ENCODE results near the gene TUB. TPM values are rescaled to one million over a fixed set of nuclear protein-coding genes. Genes with fewer than 3 reads are reported as not detected.

Gene TUB
- total RNA-seq, 2 experiments from 2014 or later, result not detected

DNA sequence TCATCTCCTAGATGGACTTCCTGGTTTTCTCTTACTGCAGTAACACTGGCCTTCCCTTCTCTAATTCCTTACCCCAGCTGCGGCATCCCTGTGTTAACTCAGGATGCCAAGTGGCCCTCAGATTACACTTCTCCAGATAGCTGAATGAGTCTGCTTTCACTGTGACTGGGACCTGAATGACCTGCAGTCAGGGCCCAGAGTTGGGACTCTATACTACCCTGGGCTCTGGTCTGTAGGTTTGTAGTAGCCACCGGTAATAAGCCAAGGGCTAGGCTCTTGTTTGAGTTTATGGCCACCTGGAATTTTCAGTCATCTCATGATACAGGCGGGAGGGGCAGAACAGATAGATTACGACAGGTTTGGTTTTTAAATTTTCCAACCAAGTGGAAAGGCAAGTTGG lies 24.1 kb downstream of the TUB start:
- Mint-ChIP-seq H3K4me1 (ENCODE audit: low read depth) (no peaks in the 10 kb centered on the region), H3K36me3 (ENCODE audit: low read depth) (no peaks in the 10 kb centered on the region), H3K9me3 (ENCODE audit: insufficient read depth) (no peaks in the 10 kb centered on the region), H3K27ac (no peak overlapping the region), H3K4me3 (no peak overlapping the region), H3K27me3 (ENCODE audit: low read depth) (no peaks in the 10 kb centered on the region)
- POLR2A ChIA-PET, result no interaction called here
- CTCF ChIA-PET, result interaction anchor here (1.3 kb wide), 1 partner anchor 99 kb away, joined by 5 read pairs; no protein-coding TSS in a partner anchor
- ATAC-seq (no peak), DNase-seq (no peak)

DNA sequence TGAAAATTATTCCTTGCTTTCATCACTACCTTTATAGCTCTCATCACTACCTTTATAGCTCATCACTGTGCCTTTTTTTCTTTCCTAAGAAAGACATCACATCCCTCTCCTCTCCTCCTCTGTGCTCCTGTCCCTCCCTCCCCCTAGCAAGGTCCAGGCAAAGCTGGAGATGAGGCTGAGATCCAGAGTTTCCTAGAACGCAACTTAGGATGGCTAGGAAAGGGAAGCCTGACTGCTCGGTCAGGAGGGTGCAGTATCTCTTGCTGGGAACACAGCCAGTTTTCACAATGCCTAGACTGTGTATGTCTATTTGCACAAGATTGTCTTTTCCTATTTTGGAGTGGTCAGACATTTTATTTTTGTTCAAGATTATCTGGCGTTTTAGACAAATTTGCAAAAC lies 24.7 kb downstream of the TUB start:
- no peaks in the 10 kb centered on the region for H3K36me3 Mint-ChIP-seq (ENCODE audit: low read depth)
- H3K27ac Mint-ChIP-seq, result no peak overlapping the region
- H3K27me3 Mint-ChIP-seq (ENCODE audit: low read depth), result no peaks in the 10 kb centered on the region
- ATAC-seq (no peak), DNase-seq (no peak)
- ChIA-PET CTCF (interaction anchor here (1.3 kb wide), 1 partner anchor 99 kb away, joined by 5 read pairs; no protein-coding TSS in a partner anchor), POLR2A (no interaction called here)
- no peaks in the 10 kb centered on the region for H3K4me1 Mint-ChIP-seq (ENCODE audit: low read depth)
- H3K9me3 Mint-ChIP-seq (ENCODE audit: insufficient read depth), result no peaks in the 10 kb centered on the region
- H3K4me3 Mint-ChIP-seq, result no peak overlapping the region

DNA sequence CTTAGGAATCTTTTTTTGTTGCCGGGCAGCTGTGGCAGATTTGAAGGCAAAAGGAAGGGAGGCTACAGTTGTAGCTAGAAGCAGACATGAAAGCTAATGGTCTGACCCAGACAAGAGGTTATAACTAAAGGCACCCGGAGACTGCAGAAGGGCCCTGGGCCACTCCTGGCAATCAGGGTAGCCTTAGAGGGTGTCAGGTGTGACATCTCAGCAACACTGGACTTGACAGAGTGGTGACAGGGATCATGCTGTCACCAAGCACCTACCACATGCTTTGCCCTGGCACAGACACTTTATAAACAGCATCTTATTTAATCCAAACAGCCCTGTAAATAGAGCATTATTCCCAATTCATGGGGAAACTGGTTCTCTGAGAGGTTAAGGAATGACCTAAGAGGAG lies 25.7 kb downstream of the TUB start:
- Mint-ChIP-seq H3K4me1 (ENCODE audit: low read depth) (no peaks in the 10 kb centered on the region), H3K36me3 (ENCODE audit: low read depth) (no peaks in the 10 kb centered on the region), H3K27ac (no peak overlapping the region), H3K4me3 (no peak overlapping the region), H3K9me3 (ENCODE audit: insufficient read depth) (no peaks in the 10 kb centered on the region), H3K27me3 (ENCODE audit: low read depth) (no peaks in the 10 kb centered on the region)
- DNase-seq, result no peak
- ChIA-PET POLR2A (no interaction called here), CTCF (interaction anchor here (1.2 kb wide), 1 partner anchor 7 kb away, joined by 6 read pairs; no protein-coding TSS in a partner anchor)
- no peak for ATAC-seq

- Mint-ChIP-seq H3K4me3 (no peak overlapping the region), H3K27ac (no peak overlapping the region), H3K27me3 (ENCODE audit: low read depth) (no peaks in the 10 kb centered on the region), H3K4me1 (ENCODE audit: low read depth) (no peaks in the 10 kb centered on the region), H3K9me3 (ENCODE audit: insufficient read depth) (no peaks in the 10 kb centered on the region), H3K36me3 (ENCODE audit: low read depth) (no peaks in the 10 kb centered on the region)
- no peak for ATAC-seq
- POLR2A ChIA-PET, result no interaction called here
- DNase-seq, result no peak
- CTCF ChIA-PET, result interaction anchor here (1.2 kb wide), 1 partner anchor 8 kb away, joined by 6 read pairs; no protein-coding TSS in a partner anchor
These were observed 26.6 kb downstream of the TUB start for GRCh38 chr11:8107642-8108041.

DNA sequence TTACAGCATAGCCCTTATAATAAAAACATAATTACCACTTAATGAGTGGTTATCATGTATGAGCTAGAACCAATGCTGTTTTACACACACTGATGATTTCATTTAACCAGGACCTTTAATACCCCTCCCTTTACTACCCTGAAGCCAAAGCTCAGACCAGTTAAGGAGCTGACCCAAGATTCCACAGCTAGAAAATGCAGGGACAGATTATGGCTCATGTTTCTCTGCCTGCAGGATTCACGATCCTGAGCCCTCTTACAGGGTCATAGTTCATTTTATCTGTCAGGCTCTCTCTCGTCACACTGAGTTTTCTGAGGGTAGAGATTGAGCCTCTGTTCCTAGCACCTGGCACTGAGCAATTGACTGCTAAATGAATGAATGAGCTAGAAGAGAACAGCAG lies 27.4 kb downstream of the TUB start:
- no peak for DNase-seq
- no peak for ATAC-seq
- H3K9me3 Mint-ChIP-seq (ENCODE audit: insufficient read depth), result no peaks in the 10 kb centered on the region
- ChIA-PET CTCF (interaction anchor here (1.0 to 4.0 kb wide), 2 partner anchors 9 to 12 kb away, joined by 3 to 19 read pairs; no protein-coding TSS in a partner anchor), POLR2A (no interaction called here)
- H3K36me3 Mint-ChIP-seq (ENCODE audit: low read depth), result no peaks in the 10 kb centered on the region
- no peaks in the 10 kb centered on the region for H3K4me1 Mint-ChIP-seq (ENCODE audit: low read depth)
- H3K4me3 Mint-ChIP-seq, result no peak overlapping the region
- H3K27me3 Mint-ChIP-seq (ENCODE audit: low read depth), result no peaks in the 10 kb centered on the region
- H3K27ac Mint-ChIP-seq, result no peak overlapping the region

DNA sequence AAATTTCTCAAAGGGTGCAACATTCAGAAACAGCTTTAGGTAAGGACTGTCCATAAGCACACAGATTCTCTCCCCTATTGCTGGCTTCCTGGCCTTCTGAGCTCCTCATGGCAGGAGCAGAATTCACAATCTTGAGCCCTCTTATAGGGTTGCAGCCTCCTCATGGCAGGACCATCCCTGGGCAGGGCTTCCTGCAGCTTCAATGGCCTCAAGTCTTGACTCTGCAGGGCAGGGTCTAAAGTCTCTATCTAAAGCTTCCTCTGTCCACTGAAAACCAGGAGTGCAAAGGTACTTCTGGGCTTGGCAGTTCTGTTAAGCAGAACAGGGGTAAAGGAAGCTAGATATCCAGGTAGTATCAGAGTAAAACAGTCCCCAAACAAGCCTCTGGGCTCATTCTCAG lies 28.7 kb downstream of the TUB start:
- ChIA-PET POLR2A (no interaction called here), CTCF (interaction anchor here (4.0 kb wide), 1 partner anchor 10 kb away, joined by 19 read pairs; no protein-coding TSS in a partner anchor)
- Mint-ChIP-seq H3K4me3 (no peak overlapping the region), H3K4me1 (ENCODE audit: low read depth) (no peaks in the 10 kb centered on the region), H3K27me3 (ENCODE audit: low read depth) (no peaks in the 10 kb centered on the region), H3K36me3 (ENCODE audit: low read depth) (peaks cover 4% of the 10 kb centered on the region), H3K27ac (no peak overlapping the region), H3K9me3 (ENCODE audit: insufficient read depth) (peaks cover 3% of the 10 kb centered on the region)
- DNase-seq (no peak), ATAC-seq (no peak)

DNA sequence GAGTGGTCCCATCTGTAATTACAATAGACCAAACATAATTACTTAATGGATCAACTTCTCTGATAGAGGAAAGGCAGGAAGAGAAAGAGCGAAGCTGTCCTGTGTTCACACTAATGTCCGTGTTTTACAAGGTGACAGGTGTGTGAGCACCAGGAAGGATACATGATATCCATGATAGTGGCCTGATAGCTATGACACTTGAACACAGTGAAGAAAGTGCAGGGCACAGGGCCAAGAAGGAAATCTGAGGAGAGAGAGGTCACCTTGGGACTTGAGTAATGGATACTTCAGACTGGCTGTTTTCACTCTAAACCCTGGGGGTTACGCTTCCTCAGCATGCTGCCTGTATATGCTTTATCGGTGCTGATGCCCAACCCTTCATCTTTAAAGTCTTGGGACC lies 29.4 kb downstream of the TUB start:
- Mint-ChIP-seq H3K4me3 (no peak overlapping the region), H3K36me3 (ENCODE audit: low read depth) (peaks cover 4% of the 10 kb centered on the region), H3K9me3 (ENCODE audit: insufficient read depth) (peaks cover 9% of the 10 kb centered on the region), H3K27me3 (ENCODE audit: low read depth) (no peaks in the 10 kb centered on the region), H3K27ac (no peak overlapping the region), H3K4me1 (ENCODE audit: low read depth) (no peaks in the 10 kb centered on the region)
- ChIA-PET POLR2A (no interaction called here), CTCF (interaction anchor here (4.0 kb wide), 1 partner anchor 11 kb away, joined by 19 read pairs; no protein-coding TSS in a partner anchor)
- no peak for DNase-seq
- ATAC-seq, result no peak

- Mint-ChIP-seq H3K4me1 (ENCODE audit: low read depth) (no peaks in the 10 kb centered on the region), H3K27ac (no peak overlapping the region), H3K36me3 (ENCODE audit: low read depth) (peaks cover 4% of the 10 kb centered on the region), H3K9me3 (ENCODE audit: insufficient read depth) (peaks cover 9% of the 10 kb centered on the region), H3K27me3 (ENCODE audit: low read depth) (no peaks in the 10 kb centered on the region), H3K4me3 (no peak overlapping the region)
- POLR2A ChIA-PET, result no interaction called here
- ATAC-seq, result no peak
- no peak for DNase-seq
- CTCF ChIA-PET, result interaction anchor here (4.0 kb wide), 1 partner anchor 12 kb away, joined by 19 read pairs; no protein-coding TSS in a partner anchor
These were observed 30.6 kb downstream of the TUB start for GRCh38 chr11:8111636-8112035.

DNA sequence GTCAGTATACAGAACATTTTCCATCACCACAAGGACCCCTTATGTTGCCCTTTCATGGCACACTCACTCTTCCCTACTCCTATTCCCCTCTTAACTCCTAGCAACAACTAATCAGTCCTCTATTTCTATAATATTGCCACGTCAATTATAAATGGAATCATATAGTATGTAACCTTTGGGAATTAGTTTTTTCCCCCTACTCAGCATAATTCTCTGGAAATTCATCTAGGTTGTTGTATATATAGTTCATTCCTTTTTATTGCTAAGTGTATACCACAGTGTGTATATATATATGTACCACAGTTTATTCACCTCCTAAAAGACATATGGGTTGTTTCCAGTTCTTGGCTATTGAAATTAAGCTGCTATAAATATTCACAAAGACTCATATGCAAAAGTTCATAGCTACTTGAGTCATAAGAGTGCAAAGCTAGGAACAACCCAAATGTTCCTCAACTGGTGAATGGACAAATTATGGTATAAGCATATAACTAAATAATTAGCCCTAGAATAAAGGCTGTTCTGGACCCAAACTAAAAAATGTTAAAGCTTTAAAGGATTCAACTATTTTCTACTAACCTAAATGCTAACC lies 41.3 kb downstream of the TUB start:
- Mint-ChIP-seq H3K27ac (no peak overlapping the region), H3K27me3 (ENCODE audit: low read depth) (no peaks in the 10 kb centered on the region), H3K4me3 (no peak overlapping the region), H3K9me3 (ENCODE audit: insufficient read depth) (no peaks in the 10 kb centered on the region), H3K36me3 (ENCODE audit: low read depth) (peaks cover 1% of the 10 kb centered on the region), H3K4me1 (ENCODE audit: low read depth) (no peaks in the 10 kb centered on the region)
- ATAC-seq (no peak), DNase-seq (no peak)
- ChIA-PET CTCF (no interaction called here), POLR2A (interaction anchor here (1.0 kb wide), 1 partner anchor 31 kb away, joined by 3 read pairs; no protein-coding TSS in a partner anchor)

- H3K4me1 Mint-ChIP-seq (ENCODE audit: low read depth), result no peaks in the 10 kb centered on the region
- H3K9me3 Mint-ChIP-seq (ENCODE audit: insufficient read depth), result no peaks in the 10 kb centered on the region
- no peaks in the 10 kb centered on the region for H3K27me3 Mint-ChIP-seq (ENCODE audit: low read depth)
- CTCF ChIA-PET, result interaction anchor here (2.4 kb wide), 1 partner anchor 27 kb away, joined by 8 read pairs; no protein-coding TSS in a partner anchor
- no peak overlapping the region for H3K4me3 Mint-ChIP-seq
- DNase-seq (no peak), ATAC-seq (no peak)
- H3K36me3 Mint-ChIP-seq (ENCODE audit: low read depth), result no peaks in the 10 kb centered on the region
- POLR2A ChIA-PET, result no interaction called here
- no peak overlapping the region for H3K27ac Mint-ChIP-seq
These were observed 45.8 kb downstream of the TUB start for GRCh38 chr11:8126649-8127289.

GRCh38 chr11:8127447-8127846 lies 46.4 kb downstream of the TUB start:
- H3K36me3 Mint-ChIP-seq (ENCODE audit: low read depth), result no peaks in the 10 kb centered on the region
- no peaks in the 10 kb centered on the region for H3K9me3 Mint-ChIP-seq (ENCODE audit: insufficient read depth)
- ATAC-seq (no peak), DNase-seq (no peak)
- H3K4me3 Mint-ChIP-seq, result no peak overlapping the region
- no peaks in the 10 kb centered on the region for H3K27me3 Mint-ChIP-seq (ENCODE audit: low read depth)
- no peaks in the 10 kb centered on the region for H3K4me1 Mint-ChIP-seq (ENCODE audit: low read depth)
- ChIA-PET POLR2A (no interaction called here), CTCF (interaction anchor here (2.4 kb wide), 1 partner anchor 28 kb away, joined by 8 read pairs; no protein-coding TSS in a partner anchor)
- H3K27ac Mint-ChIP-seq, result no peak overlapping the region

GRCh38 chr11:8138526-8138925 lies 57.5 kb downstream of the TUB start:
- ATAC-seq (no peak), DNase-seq (no peak)
- H3K36me3 Mint-ChIP-seq (ENCODE audit: low read depth), result peaks cover 5% of the 10 kb centered on the region
- no peaks in the 10 kb centered on the region for H3K4me1 Mint-ChIP-seq (ENCODE audit: low read depth)
- H3K27me3 Mint-ChIP-seq (ENCODE audit: low read depth), result no peaks in the 10 kb centered on the region
- POLR2A ChIA-PET, result no interaction called here
- H3K27ac Mint-ChIP-seq, result no peak overlapping the region
- CTCF ChIA-PET, result no interaction called here
- no peaks in the 10 kb centered on the region for H3K9me3 Mint-ChIP-seq (ENCODE audit: insufficient read depth)
- no peak overlapping the region for H3K4me3 Mint-ChIP-seq
